IPS-18a (cell line): ENCODE results near the gene ABCC10.
A peak's percentile ranks its signal among the peaks of the same experiment; 100 is the strongest.
"Not testable (repeated sequence)": the region's sequence is repeated elsewhere in the genome, so short reads cannot be mapped to it uniquely, and the experiment has no call there.

Source experiments
- H3K27ac ChIP-seq: one replicate; pipeline ENCODE4 v1.5.1; 2013; ENCODE audit warnings: low read length
- H3K27me3 ChIP-seq: one replicate; pipeline ENCODE4 v1.6.1; 2013; ENCODE audit warnings: mild to moderate bottlenecking, low read length; ENCODE audit not compliant: control insufficient read depth, insufficient read depth
- H3K36me3 ChIP-seq: one replicate; pipeline ENCODE4 v1.6.1; 2013; ENCODE audit warnings: low read depth, low read length; ENCODE audit not compliant: control insufficient read depth
- H3K4me1 ChIP-seq: one replicate; pipeline ENCODE4 v1.6.1; 2013; ENCODE audit warnings: low read depth, low read length; ENCODE audit not compliant: control insufficient read depth
- H3K4me3 ChIP-seq: one replicate; pipeline ENCODE4 v1.5.1; 2013; ENCODE audit warnings: low read length
- H3K9ac ChIP-seq: one replicate; pipeline ENCODE4 v1.6.1; 2013; ENCODE audit warnings: mild to moderate bottlenecking, low read length, moderate library complexity
- H3K9me3 ChIP-seq: one replicate; pipeline ENCODE4 v1.6.1; 2013; ENCODE audit warnings: low read depth, low read length; ENCODE audit not compliant: control insufficient read depth

Gene ABCC10

GRCh38 chr6:43451939-43452338 lies 24.6 kb downstream of the ABCC10 start:
- Histone ChIP-seq H3K27me3 (peaks cover 31% of the 10 kb centered on the region), H3K9ac (no peak overlapping the region), H3K4me1 (peaks cover 4% of the 10 kb centered on the region), H3K27ac (no peak overlapping the region), H3K36me3 (peaks cover 21% of the 10 kb centered on the region), H3K9me3 (no peaks in the 10 kb centered on the region), H3K4me3 (no peak overlapping the region)

- peaks cover 15% of the 10 kb centered on the region for H3K36me3 ChIP-seq
- H3K4me3 ChIP-seq: no peak overlapping the region
- no peak overlapping the region for H3K27ac ChIP-seq
Measured at GRCh38 chr6:43452896-43453295, 25.6 kb downstream of the ABCC10 start.

GRCh38 chr6:43453831-43454230 lies 26.5 kb downstream of the ABCC10 start:
- H3K4me3 ChIP-seq: no peak overlapping the region
- H3K36me3 ChIP-seq: peaks cover 13% of the 10 kb centered on the region
- H3K9ac ChIP-seq: no peak overlapping the region
- no peak overlapping the region for H3K27ac ChIP-seq
- H3K4me1 ChIP-seq: peaks cover 4% of the 10 kb centered on the region
- H3K9me3 ChIP-seq: no peaks in the 10 kb centered on the region
- peaks cover 40% of the 10 kb centered on the region for H3K27me3 ChIP-seq

More at GRCh38 chr6:43452896-43453295, 25.6 kb downstream of the ABCC10 start:
- Histone ChIP-seq H3K4me1 (peaks cover 4% of the 10 kb centered on the region), H3K27me3 (peaks cover 40% of the 10 kb centered on the region), H3K9ac (no peak overlapping the region), H3K9me3 (no peaks in the 10 kb centered on the region)

- Histone ChIP-seq H3K4me3 (peak overlapping the region; percentile 68), H3K9me3 (no peaks in the 10 kb centered on the region), H3K27ac (no peak overlapping the region), H3K27me3 (peaks cover 40% of the 10 kb centered on the region), H3K36me3 (peaks cover 11% of the 10 kb centered on the region), H3K4me1 (peaks cover 4% of the 10 kb centered on the region), H3K9ac (no peak overlapping the region)
Measured at GRCh38 chr6:43454290-43454695, 27.0 kb downstream of the ABCC10 start.

- H3K9me3 ChIP-seq: no peaks in the 10 kb centered on the region
- peak overlapping the region; percentile 68 for H3K4me3 ChIP-seq
- no peak overlapping the region for H3K9ac ChIP-seq
- no peak overlapping the region for H3K27ac ChIP-seq
- H3K4me1 ChIP-seq: peaks cover 4% of the 10 kb centered on the region
- H3K36me3 ChIP-seq: peaks cover 4% of the 10 kb centered on the region
- H3K27me3 ChIP-seq: peaks cover 40% of the 10 kb centered on the region
Measured at GRCh38 chr6:43454696-43455530, 27.6 kb downstream of the ABCC10 start.

- H3K27ac ChIP-seq: no peak within 1 kb of the TSS
- peak within 1 kb of the TSS; percentile 68 for H3K4me3 ChIP-seq
- peaks cover 4% of the 10 kb centered on the region for H3K4me1 ChIP-seq
- H3K9me3 ChIP-seq: no peaks in the 10 kb centered on the region
- no peaks in the 10 kb centered on the region for H3K36me3 ChIP-seq
- H3K27me3 ChIP-seq: peaks cover 40% of the 10 kb centered on the region
- no peak within 1 kb of the TSS for H3K9ac ChIP-seq
Measured at GRCh38 chr6:43455531-43456428, 28.4 kb downstream of the ABCC10 start, which contains the start of gene DLK2. DLK2 (minus strand) TSS chr6:43455548; CDS start chr6:43454825, 723 bp downstream.

- no peak overlapping the region for H3K27ac ChIP-seq
- H3K4me3 ChIP-seq: no peak overlapping the region
- peaks cover 47% of the 10 kb centered on the region for H3K27me3 ChIP-seq
- no peak overlapping the region for H3K9ac ChIP-seq
- peaks cover 4% of the 10 kb centered on the region for H3K4me1 ChIP-seq
- H3K9me3 ChIP-seq: no peaks in the 10 kb centered on the region
- H3K36me3 ChIP-seq: no peaks in the 10 kb centered on the region
Measured at GRCh38 chr6:43457643-43458042, 30.3 kb downstream of the ABCC10 start.

GRCh38 chr6:43458154-43458553 lies 30.8 kb downstream of the ABCC10 start:
- H3K9ac ChIP-seq, H3K4me3 ChIP-seq, H3K36me3 ChIP-seq, H3K9me3 ChIP-seq, H3K4me1 ChIP-seq, H3K27ac ChIP-seq: not testable (repeated sequence)
- H3K27me3 ChIP-seq: peaks cover 48% of the 10 kb centered on the region

- Histone ChIP-seq H3K9ac (no peak overlapping the region), H3K36me3 (no peaks in the 10 kb centered on the region), H3K27me3 (peaks cover 39% of the 10 kb centered on the region), H3K27ac (no peak overlapping the region), H3K4me3 (no peak overlapping the region), H3K4me1 (peaks cover 4% of the 10 kb centered on the region), H3K9me3 (no peaks in the 10 kb centered on the region)
Measured at GRCh38 chr6:43459535-43459934, 32.2 kb downstream of the ABCC10 start.

GRCh38 chr6:43460032-43460431 lies 32.7 kb downstream of the ABCC10 start:
- Histone ChIP-seq H3K9ac (no peak overlapping the region), H3K4me1 (peaks cover 4% of the 10 kb centered on the region), H3K27me3 (peaks cover 35% of the 10 kb centered on the region), H3K36me3 (no peaks in the 10 kb centered on the region), H3K27ac (no peak overlapping the region), H3K4me3 (no peak overlapping the region), H3K9me3 (no peaks in the 10 kb centered on the region)

GRCh38 chr6:43461936-43462335 lies 34.6 kb downstream of the ABCC10 start:
- peaks cover 17% of the 10 kb centered on the region for H3K27me3 ChIP-seq
- no peak overlapping the region for H3K4me3 ChIP-seq
- no peaks in the 10 kb centered on the region for H3K4me1 ChIP-seq
- H3K9ac ChIP-seq: no peak overlapping the region
- H3K27ac ChIP-seq: no peak overlapping the region
- no peaks in the 10 kb centered on the region for H3K9me3 ChIP-seq
- no peaks in the 10 kb centered on the region for H3K36me3 ChIP-seq
